ENCODE measurements around the gene GSG1L.

GSG1L gene

GRCh38 chr16:27820646-27821345 lies 242.7 kb downstream of the GSG1L start:
- H4K20me1 ChIP-seq: no peaks in the 10 kb centered on the region
- H3K27ac ChIP-seq: no peak overlapping the region
- peaks cover 0 to 12% (median 10%) of the 10 kb centered on the region in 10 experiments; a peak in 15 of 20 replicates for H3K4me1 ChIP-seq
- H3K4me3 ChIP-seq: no peak overlapping the region
- no peaks in the 10 kb centered on the region for H3K27me3 ChIP-seq
- peaks cover 0 to 11% (median 0%) of the 10 kb centered on the region in 11 experiments; a peak in 1 of 22 replicates for H3K9me3 ChIP-seq (replicated peaks in 1 of 11)
- TF ChIP-seq Cebpa-rat (IDR thresholded peaks at IDR 0.05): no peak
- no peaks in the 10 kb centered on the region for H3K36me3 ChIP-seq
- H3K4me2 ChIP-seq: peak overlapping the region in 8 of 11 experiments; percentile 34 to 65 (median 54); a peak in 16 of 22 replicates
- H3K9ac ChIP-seq: no peak overlapping the region; a peak in 1 of 22 replicates

- Histone ChIP-seq H3K9ac (no peak overlapping the region), H3K27me3 (no peaks in the 10 kb centered on the region), H3K4me3 (no peak overlapping the region), H3K27ac (no peak overlapping the region), H4K20me1 (no peaks in the 10 kb centered on the region), H3K9me3 (replicated peaks in 1 of 11) (0 out of 22 replicates have a peak, but pooled peaks cover 0 to 3% (median 0%) of the 10 kb centered on the region in 11 experiments), H3K36me3 (no peaks in the 10 kb centered on the region), H3K4me2 (peak overlapping the region in 7 of 11 experiments; percentile 34 to 65 (median 53); a peak in 9 of 22 replicates), H3K4me1 (peaks cover 0 to 12% (median 10%) of the 10 kb centered on the region in 10 experiments; a peak in 15 of 20 replicates)
- no peak for TF ChIP-seq Cebpa-rat (IDR thresholded peaks at IDR 0.05)
Observed at GRCh38 chr16:27819881-27820610, 243.5 kb downstream of the GSG1L start.

- Histone ChIP-seq H3K4me1 (peaks cover 0 to 16% (median 10%) of the 10 kb centered on the region in 10 experiments; a peak in 15 of 20 replicates), H3K9me3 (replicated peaks in 1 of 11) (no peaks in the 10 kb centered on the region), H4K20me1 (no peaks in the 10 kb centered on the region), H3K4me2 (no peak overlapping the region), H3K4me3 (no peak overlapping the region), H3K9ac (no peak overlapping the region), H3K27me3 (no peaks in the 10 kb centered on the region), H3K36me3 (no peaks in the 10 kb centered on the region), H3K27ac (no peak overlapping the region)
- TF ChIP-seq Cebpa-rat (IDR thresholded peaks at IDR 0.05): no peak
Observed at GRCh38 chr16:27819356-27819755, 244.2 kb downstream of the GSG1L start.

DNA sequence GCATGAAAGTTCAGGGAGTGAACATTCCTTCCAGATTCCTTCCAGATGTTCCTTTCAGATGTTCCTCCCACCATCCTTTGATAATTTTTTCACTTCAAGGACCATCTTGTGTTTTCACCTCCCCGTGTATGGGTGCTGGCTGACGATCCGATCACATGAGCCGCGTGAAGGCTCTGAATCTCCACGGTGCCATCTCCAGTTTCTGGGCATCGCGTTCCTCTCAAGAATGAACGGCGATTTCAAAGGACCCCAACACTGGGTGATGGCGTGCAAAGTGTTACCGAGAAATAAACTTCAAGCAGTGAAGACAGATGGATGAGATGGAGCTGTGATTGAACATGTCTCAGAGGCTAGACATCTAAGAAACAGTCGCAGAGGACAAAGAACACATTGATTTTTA lies 245.3 kb downstream of the GSG1L start:
- no peaks in the 10 kb centered on the region for H3K9me3 ChIP-seq (replicated peaks in 1 of 11)
- no peak overlapping the region for H3K9ac ChIP-seq
- H3K4me3 ChIP-seq: no peak overlapping the region
- peaks cover 0 to 16% (median 10%) of the 10 kb centered on the region in 10 experiments; a peak in 15 of 20 replicates for H3K4me1 ChIP-seq
- H3K36me3 ChIP-seq: no peaks in the 10 kb centered on the region
- no peak for TF ChIP-seq Cebpa-rat (IDR thresholded peaks at IDR 0.05)
- H3K27me3 ChIP-seq: no peaks in the 10 kb centered on the region
- H4K20me1 ChIP-seq: no peaks in the 10 kb centered on the region; a peak in 1 of 22 replicates
- no peak overlapping the region for H3K27ac ChIP-seq
- no peak overlapping the region for H3K4me2 ChIP-seq

DNA sequence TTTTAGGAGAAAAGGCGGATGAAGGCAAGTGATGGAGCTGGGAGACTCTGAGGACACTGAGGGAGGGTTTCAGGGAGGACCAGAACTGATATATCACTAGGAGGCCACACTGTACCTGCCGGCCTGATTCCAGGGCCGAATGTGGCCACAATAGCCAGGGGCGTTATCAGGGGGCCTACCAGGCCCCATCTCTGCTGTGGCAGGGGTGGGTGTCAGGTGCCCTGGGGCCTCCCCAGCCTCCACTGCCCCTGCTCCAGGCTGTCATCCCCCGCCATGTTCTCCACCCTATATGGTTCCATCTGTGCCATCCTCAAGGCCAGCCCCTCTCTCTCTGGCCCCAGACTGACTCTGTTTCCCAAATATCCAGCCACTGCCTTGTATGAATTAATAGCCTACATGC lies 246.5 kb downstream of the GSG1L start:
- TF ChIP-seq Cebpa-rat (IDR thresholded peaks at IDR 0.05): no peak
- H3K27ac ChIP-seq: no peak overlapping the region
- no peaks in the 10 kb centered on the region; a peak in 1 of 22 replicates for H4K20me1 ChIP-seq
- no peaks in the 10 kb centered on the region for H3K36me3 ChIP-seq
- H3K4me1 ChIP-seq: peaks cover 0 to 16% (median 10%) of the 10 kb centered on the region in 10 experiments; a peak in 15 of 20 replicates
- H3K9ac ChIP-seq: no peak overlapping the region
- H3K27me3 ChIP-seq: no peaks in the 10 kb centered on the region
- H3K4me2 ChIP-seq: no peak overlapping the region
- H3K4me3 ChIP-seq: no peak overlapping the region
- no peaks in the 10 kb centered on the region for H3K9me3 ChIP-seq (replicated peaks in 1 of 11)

GRCh38 chr16:27816561-27816960 lies 247.0 kb downstream of the GSG1L start:
- Histone ChIP-seq H4K20me1 (no peaks in the 10 kb centered on the region; a peak in 1 of 22 replicates), H3K9me3 (replicated peaks in 1 of 11) (no peaks in the 10 kb centered on the region), H3K27me3 (no peaks in the 10 kb centered on the region), H3K9ac (no peak overlapping the region), H3K36me3 (no peaks in the 10 kb centered on the region), H3K4me2 (no peak overlapping the region), H3K4me3 (no peak overlapping the region), H3K27ac (no peak overlapping the region), H3K4me1 (peaks cover 0 to 16% (median 10%) of the 10 kb centered on the region in 10 experiments; a peak in 15 of 20 replicates)
- no peak for TF ChIP-seq Cebpa-rat (IDR thresholded peaks at IDR 0.05)

- Histone ChIP-seq H3K9me3 (replicated peaks in 1 of 11) (0 out of 22 replicates have a peak, but pooled peaks cover 0 to 6% (median 0%) of the 10 kb centered on the region in 11 experiments), H3K4me3 (no peak overlapping the region), H3K27ac (no peak overlapping the region), H3K36me3 (no peaks in the 10 kb centered on the region), H3K4me2 (no peak overlapping the region), H3K27me3 (no peaks in the 10 kb centered on the region), H3K4me1 (0 out of 20 replicates have a peak, but pooled peaks cover 0 to 4% (median 0%) of the 10 kb centered on the region in 10 experiments), H4K20me1 (no peaks in the 10 kb centered on the region; a peak in 1 of 22 replicates), H3K9ac (no peak overlapping the region)
- no peak for TF ChIP-seq Cebpa-rat (IDR thresholded peaks at IDR 0.05)
Observed at GRCh38 chr16:27813591-27813990, 249.9 kb downstream of the GSG1L start.

- Histone ChIP-seq H3K9ac (no peak overlapping the region), H3K4me3 (no peak overlapping the region), H3K36me3 (no peaks in the 10 kb centered on the region), H3K27ac (no peak overlapping the region), H3K27me3 (no peaks in the 10 kb centered on the region), H3K4me2 (no peak overlapping the region), H3K9me3 (replicated peaks in 1 of 11) (0 out of 22 replicates have a peak, but pooled peaks cover 0 to 6% (median 0%) of the 10 kb centered on the region in 11 experiments), H4K20me1 (no peaks in the 10 kb centered on the region; a peak in 1 of 22 replicates), H3K4me1 (peaks cover 0 to 8% (median 0%) of the 10 kb centered on the region in 10 experiments; a peak in 1 of 20 replicates)
- TF ChIP-seq Cebpa-rat (IDR thresholded peaks at IDR 0.05): no peak
Observed at GRCh38 chr16:27811881-27812280, 251.6 kb downstream of the GSG1L start.

- Histone ChIP-seq H3K9me3 (replicated peaks in 1 of 11) (0 out of 22 replicates have a peak, but pooled peaks cover 0 to 6% (median 0%) of the 10 kb centered on the region in 11 experiments), H3K27me3 (no peaks in the 10 kb centered on the region), H4K20me1 (peaks cover 0 to 7% (median 0%) of the 10 kb centered on the region in 11 experiments; a peak in 2 of 22 replicates), H3K4me3 (no peak overlapping the region), H3K36me3 (no peaks in the 10 kb centered on the region), H3K9ac (no peak overlapping the region), H3K4me2 (no peak overlapping the region), H3K27ac (no peak overlapping the region), H3K4me1 (peaks cover 0 to 9% (median 2%) of the 10 kb centered on the region in 10 experiments; a peak in 4 of 20 replicates)
- TF ChIP-seq Cebpa-rat (IDR thresholded peaks at IDR 0.05): no peak
Observed at GRCh38 chr16:27806986-27807385, 256.5 kb downstream of the GSG1L start.

Measured in BLaER1 treated with 17β-estradiol and CSF1 and Interleukin-3, amounts not matched to agents 10 nM and 100 nM (cell line).